IMR-90 (cell line): ENCODE measurements around the gene FUBP3. TPM values are rescaled to one million over a fixed set of nuclear protein-coding genes. Genes with fewer than 3 reads are reported as not detected.

Experiments
- ATAC-seq: fragments of 200-7000 bp; cut with Tn5 transposase; 2 replicates; pipeline ENCODE4 v1.9.1; 2020; ENCODE audit warnings: low read depth, mild to moderate bottlenecking, moderate library complexity
- BruUV-seq: library from RNA; stranded (reverse); fragments of 400-500 nt; replicated peaks from 2 replicates; lab custom pipeline; 2021; lab: Mats Ljungman, UMichigan
- CTCF ChIA-PET: fragments of 300-600 bp; formaldehyde crosslinking; extraction: SDS; loops from one replicate; lab custom pipeline; 2021; ENCODE audit warnings: antibody characterized with exemption; lab: Yijun Ruan, JAX
- POLR2A ChIA-PET: fragments of 300-600 bp; sonication (Branson Sonifier 250); formaldehyde crosslinking; loops from one replicate; lab custom pipeline; 2022; ENCODE audit warnings: antibody characterized with exemption; ENCODE audit not compliant: unreplicated experiment; lab: Charles Lee
- DNase-seq: peaks from one replicate; pipeline ENCODE4 v3.0.0; 2013
- H2AFZ ChIP-seq: replicated peaks from 2 replicates; pipeline ENCODE3; 2013; ENCODE audit warnings: low read length, mild to moderate bottlenecking; ENCODE audit not compliant: poor library complexity
- H2AK5ac ChIP-seq: 2 replicates; pipeline ENCODE4 v1.6.1; 2013; ENCODE audit warnings: low read depth, low read length, inconsistent platforms
- H2AK9ac ChIP-seq: replicated peaks from 2 replicates; pipeline ENCODE3; 2013; ENCODE audit warnings: mild to moderate bottlenecking, low read depth, low read length, moderate library complexity; ENCODE audit not compliant: poor library complexity
- H2BK120ac ChIP-seq: 2 replicates; pipeline ENCODE4 v1.6.1; 2013; ENCODE audit warnings: low read depth, low read length, inconsistent platforms
- H2BK15ac ChIP-seq: 3 replicates; pipeline ENCODE4 v1.6.1; 2013; ENCODE audit warnings: low read depth, low read length, inconsistent platforms
- H2BK20ac ChIP-seq: 2 replicates; pipeline ENCODE4 v1.6.1; 2013; ENCODE audit warnings: low read depth, mild to moderate bottlenecking, inconsistent platforms, low read length, moderate library complexity
- H2BK5ac ChIP-seq: 2 replicates; pipeline ENCODE4 v1.6.1; 2013; ENCODE audit warnings: mild to moderate bottlenecking, low read depth, low read length, inconsistent platforms; ENCODE audit not compliant: poor library complexity, severe bottlenecking
- H3K14ac ChIP-seq: replicated peaks from 2 replicates; pipeline ENCODE4 v1.6.1; 2013; ENCODE audit warnings: low read depth, low read length, inconsistent platforms
- H3K18ac ChIP-seq: 2 replicates; pipeline ENCODE4 v1.6.1; 2013; ENCODE audit warnings: low read depth, low read length, control low read depth
- H3K23ac ChIP-seq: 2 replicates; pipeline ENCODE4 v1.6.1; 2013; ENCODE audit warnings: low read depth, low read length, inconsistent platforms
- H3K27ac ChIP-seq: 2 replicates; pipeline ENCODE4 v1.5.1; 2013; ENCODE audit warnings: mild to moderate bottlenecking, control low read depth, low read length; ENCODE audit not compliant: insufficient read depth
- H3K27me3 ChIP-seq: 2 replicates; pipeline ENCODE4 v1.6.1; 2013; ENCODE audit warnings: low read length; ENCODE audit not compliant: control insufficient read depth, insufficient read depth
- H3K36me3 ChIP-seq: 2 replicates; pipeline ENCODE4 v1.6.1; 2013; ENCODE audit warnings: low read length, mixed read lengths; ENCODE audit not compliant: control insufficient read depth, insufficient read depth
- H3K4ac ChIP-seq: 2 replicates; pipeline ENCODE4 v1.6.1; 2013; ENCODE audit warnings: low read depth, low read length, inconsistent platforms
- H3K4me1 ChIP-seq: 2 replicates; pipeline ENCODE4 v1.6.1; 2013; ENCODE audit warnings: low read length, mixed read lengths; ENCODE audit not compliant: control insufficient read depth, insufficient read depth
- H3K4me2 ChIP-seq: 2 replicates; pipeline ENCODE4 v1.6.1; 2013; ENCODE audit warnings: low read depth, mild to moderate bottlenecking, control low read depth, low read length, moderate library complexity
- H3K4me3 ChIP-seq: 2 replicates; pipeline ENCODE4 v1.5.1; 2013; ENCODE audit warnings: low read depth, mild to moderate bottlenecking, control low read depth, low read length, moderate library complexity; ENCODE audit not compliant: insufficient read depth
- H3K56ac ChIP-seq: 2 replicates; pipeline ENCODE4 v1.6.1; 2013; ENCODE audit warnings: low read length, inconsistent platforms; ENCODE audit not compliant: insufficient read depth; ENCODE audit errors: extremely low read depth
- H3K79me1 ChIP-seq, 2 experiments: 2 replicates each; pipeline ENCODE4 v1.6.1; 2013; ENCODE audit warnings: low read length in 2 of 2, inconsistent platforms in 1 of 2, low read depth in 1 of 2
- H3K9ac ChIP-seq: 2 replicates; pipeline ENCODE4 v1.6.1; 2013; ENCODE audit warnings: low read depth, low read length, control low read depth
- H3K9me1 ChIP-seq: 2 replicates; pipeline ENCODE4 v1.6.1; 2013; ENCODE audit warnings: low read length, inconsistent platforms; ENCODE audit not compliant: insufficient read depth
- H3K9me3 ChIP-seq: 2 replicates; pipeline ENCODE4 v1.6.1; 2013; ENCODE audit warnings: low read length; ENCODE audit not compliant: control insufficient read depth, insufficient read depth
- H4K20me1 ChIP-seq: 2 replicates; pipeline ENCODE4 v1.6.1; 2013; ENCODE audit warnings: low read length, inconsistent platforms; ENCODE audit not compliant: insufficient read depth
- H4K5ac ChIP-seq: 2 replicates; pipeline ENCODE4 v1.6.1; 2013; ENCODE audit warnings: mild to moderate bottlenecking, low read depth, low read length, control low read depth
- H4K8ac ChIP-seq, 2 experiments: 2 replicates each; pipeline ENCODE4 v1.6.1; 2013; ENCODE audit warnings: low read depth in 2 of 2, low read length in 2 of 2, control low read depth in 1 of 2, inconsistent platforms in 1 of 2
- H4K91ac ChIP-seq: 2 replicates; pipeline ENCODE4 v1.6.1; 2013; ENCODE audit warnings: low read depth, low read length, inconsistent platforms; ENCODE audit not compliant: insufficient read depth
- RFX5 ChIP-seq: IDR thresholded peaks from 2 replicates; pipeline ENCODE4 v1.8.0; 2012; ENCODE audit warnings: low read depth, mild to moderate bottlenecking, low read length, moderate library complexity
- USF2 ChIP-seq: fragments of 150-350 bp; IDR thresholded peaks from 2 replicates; pipeline ENCODE4 v1.6.1; 2017; ENCODE audit warnings: mild to moderate bottlenecking, antibody characterized with exemption, low read length, low read depth
- WGBS, 2 experiments: methylation state at CpG; one replicate each; pipeline versions ENCODE4 v1.1.5 to v1.1.7; 2013; ENCODE audit warnings: missing lambda C conversion rate in 2 of 2; ENCODE audit not compliant: insufficient read length in 1 of 2; ENCODE audit errors: extremely low coverage in 2 of 2; 5-methylcytosine and 5-hydroxymethylcytosine counted together
- dilution Hi-C: fragments of 300-500 bp; cut with HindIII; formaldehyde crosslinking; loops from one replicate; pipeline ENCODE4 v1.14.3; 2018; ENCODE audit warnings: low sequenced_read_pairs; ENCODE audit not compliant: unreplicated experiment
- in situ Hi-C: fragments of 300-500 bp; cut with MboI; formaldehyde crosslinking; loops from 3 replicates; pipeline ENCODE4 v1.14.3; 2019; ENCODE audit warnings: low sequenced_read_pairs, inconsistent platforms, mixed read lengths
- intact Hi-C: fragments of 100-400 bp; cut with micrococcal nuclease; formaldehyde crosslinking; loops from 2 replicates; pipeline ENCODE4 v1.10.0; 2022
- polyA plus RNA-seq, 3 experiments: library from polyadenylated mRNA; depleted of rRNA; stranded (reverse); fragments of >200 nt; gene quantifications; 2 replicates each; pipeline ENCODE4 v1.2.3, GENCODE V29; 2012; ENCODE audit warnings: low replicate concordance in 1 of 3
- total RNA-seq: library from RNA; depleted of rRNA; stranded (reverse); fragments of >200 nt; gene quantifications from 2 replicates; pipeline ENCODE4 v1.2.3, GENCODE V29; 2012

The FUBP3 gene
- total and polyA plus RNA-seq, 2 of the 4 experiments (the other 2 are of a cell fraction), result 32.3 to 50.1 TPM

- no peaks in the 10 kb centered on the region; the same call in 1 of the 2 replicates for H3K9me3 ChIP-seq
- H3K9ac ChIP-seq, result no peak overlapping the region
- H2AK9ac ChIP-seq, result no peak overlapping the region
- BruUV-seq, result no TSS peak
- H4K20me1 ChIP-seq, result no peaks in the 10 kb centered on the region; the same call in 1 of the 2 replicates
- dilution Hi-C loops, result no loop called here
- H2BK20ac ChIP-seq, result no peak overlapping the region
- H3K79me1 ChIP-seq, result no peaks in the 10 kb centered on the region
- H3K4me1 ChIP-seq, result no peaks in the 10 kb centered on the region
- H2AFZ ChIP-seq, result no peak overlapping the region
- H3K36me3 ChIP-seq, result peaks cover 26% of the 10 kb centered on the region
- no peak overlapping the region for H4K5ac ChIP-seq
- intact Hi-C loops, result no loop called here
- no peak overlapping the region for H2BK15ac ChIP-seq
- H4K91ac ChIP-seq, result no peak overlapping the region
- ChIA-PET POLR2A (no interaction called here), CTCF (no interaction called here)
- no peak overlapping the region for H3K23ac ChIP-seq
- H4K8ac ChIP-seq, result no peak overlapping the region
- no peaks in the 10 kb centered on the region for H3K27me3 ChIP-seq
- no peak overlapping the region for H3K56ac ChIP-seq
- DNase-seq (no peak), ATAC-seq (no peak)
- in situ Hi-C loops, result no loop called here
- H3K4ac ChIP-seq, result no peak overlapping the region
- H3K18ac ChIP-seq, result no peak overlapping the region
- H3K27ac ChIP-seq, result no peak overlapping the region
- no peak overlapping the region for H3K4me2 ChIP-seq
- H2BK5ac ChIP-seq, result no peak overlapping the region
- H3K14ac ChIP-seq, result no peak overlapping the region
- no peak overlapping the region for H3K4me3 ChIP-seq
- no peak overlapping the region for H2AK5ac ChIP-seq
- WGBS, 2 experiments, result 93% methylated on average over 2 of the region's 17 CpGs; no CpG with 5 or more reads in 1 of the 2 experiments
- H3K9me1 ChIP-seq, result peaks cover 4% of the 10 kb centered on the region; the same call in 1 of the 2 replicates
- H2BK120ac ChIP-seq, result no peak overlapping the region
- TF ChIP-seq USF2 (no peak), RFX5 (no peak)
These were observed 60.6 kb downstream of the FUBP3 start for GRCh38 chr9:130639866-130640555.
